ENCODE results near the gene ARID5B.

ARID5B gene

GRCh38 chr10:62037166-62037831 lies 135.8 kb downstream of the ARID5B start:
- no peaks in the 10 kb centered on the region for H3K36me3 ChIP-seq
- no peak overlapping the region for H3K4me3 ChIP-seq
- intact Hi-C loops (cut with DNase I; ENCODE audit: low total_unique reads): loop anchor here (5.0 kb wide), 1 partner anchor 200 kb away; no protein-coding TSS in a partner anchor
- DNase-seq: no peak
- no peaks in the 10 kb centered on the region for H3K9me3 ChIP-seq
- no peak for TF ChIP-seq CTCF (IDR thresholded peaks at IDR 0.05)
- peaks cover 0 to 71% (median 43%) of the 10 kb centered on the region in 4 donors for H3K4me1 ChIP-seq
- H3K27ac ChIP-seq: peak overlapping the region; percentile 73 to 76
- no peaks in the 10 kb centered on the region for H3K27me3 ChIP-seq

- H3K36me3 ChIP-seq: no peaks in the 10 kb centered on the region
- intact Hi-C loops (cut with DNase I; ENCODE audit: low total_unique reads): loop anchor here (5.0 kb wide), 1 partner anchor 199 kb away; no protein-coding TSS in a partner anchor
- H3K4me1 ChIP-seq: peaks cover 0 to 74% (median 43%) of the 10 kb centered on the region in 4 donors
- H3K27ac ChIP-seq: peak overlapping the region; percentile 73 to 76
- no peaks in the 10 kb centered on the region for H3K9me3 ChIP-seq
- DNase-seq: no peak
- no peak overlapping the region for H3K4me3 ChIP-seq
- H3K27me3 ChIP-seq: no peaks in the 10 kb centered on the region
- no peak for TF ChIP-seq CTCF (IDR thresholded peaks at IDR 0.05)
Measured at GRCh38 chr10:62037890-62038608, 136.6 kb downstream of the ARID5B start.

- Histone ChIP-seq H3K4me1 (peaks cover 0 to 80% (median 47%) of the 10 kb centered on the region in 4 donors), H3K4me3 (no peak overlapping the region), H3K36me3 (no peaks in the 10 kb centered on the region), H3K9me3 (no peaks in the 10 kb centered on the region), H3K27ac (peak overlapping the region; percentile 73 to 76), H3K27me3 (no peaks in the 10 kb centered on the region)
- peak; percentile 65 to 87 for DNase-seq
- intact Hi-C loops (cut with DNase I; ENCODE audit: low total_unique reads): loop anchor here (5.0 kb wide), 1 partner anchor 199 kb away; no protein-coding TSS in a partner anchor
- TF ChIP-seq CTCF (IDR thresholded peaks at IDR 0.05): peak; percentile 84 to 91
Measured at GRCh38 chr10:62038609-62039190, 137.2 kb downstream of the ARID5B start.

GRCh38 chr10:62039954-62040353 lies 138.5 kb downstream of the ARID5B start:
- H3K27ac ChIP-seq: peak overlapping the region; percentile 73 to 76
- intact Hi-C loops (cut with DNase I; ENCODE audit: low total_unique reads): loop anchor here (5.0 kb wide), 1 partner anchor 197 kb away; no protein-coding TSS in a partner anchor
- peaks cover 0 to 87% (median 47%) of the 10 kb centered on the region in 4 donors for H3K4me1 ChIP-seq

More at GRCh38 chr10:62039954-62040353, 138.5 kb downstream of the ARID5B start:
- TF ChIP-seq CTCF (IDR thresholded peaks at IDR 0.05): no peak
- Histone ChIP-seq H3K9me3 (no peaks in the 10 kb centered on the region), H3K4me3 (no peak overlapping the region), H3K27me3 (no peaks in the 10 kb centered on the region), H3K36me3 (no peaks in the 10 kb centered on the region)
- no peak for DNase-seq

Measured in tibial artery (tissue), 4 donors.